Stimulated activated memory B cell treated with anti-CD40 and anti-IgM and Interleukin-4, amounts not matched to agents 10 μg/mL and 1 μg/mL and 100 μg/mL, for 72 hours (primary cell): ENCODE measurements around the gene RPL12.
"Not testable (repeated sequence)": the region's sequence is repeated elsewhere in the genome, so short reads cannot be mapped to it uniquely, and the experiment has no call there.

ENCODE experiments used
- ATAC-seq: fragments of 150-1000 bp; cut with Tn5 transposase; 2 replicates; pipeline ENCODE4 v1.10.0; 2021
- H3K27ac Mint-ChIP-seq: one replicate; pipeline ENCODE4 v1.8.0; 2022; ENCODE audit warnings: mild to moderate bottlenecking, mixed read lengths
- H3K27me3 Mint-ChIP-seq: one replicate; pipeline ENCODE4 v1.8.0; 2022; ENCODE audit warnings: mixed read lengths
- H3K36me3 Mint-ChIP-seq: one replicate; pipeline ENCODE4 v1.8.0; 2022; ENCODE audit warnings: mixed read lengths
- H3K4me1 Mint-ChIP-seq: one replicate; pipeline ENCODE4 v1.8.0; 2022; ENCODE audit warnings: mixed read lengths
- H3K4me3 Mint-ChIP-seq: one replicate; pipeline ENCODE4 v1.8.0; 2022; ENCODE audit warnings: mild to moderate bottlenecking, moderate library complexity, mixed read lengths
- H3K9me3 Mint-ChIP-seq: one replicate; pipeline ENCODE4 v1.8.0; 2022; ENCODE audit warnings: mixed read lengths

RPL12 gene

DNA sequence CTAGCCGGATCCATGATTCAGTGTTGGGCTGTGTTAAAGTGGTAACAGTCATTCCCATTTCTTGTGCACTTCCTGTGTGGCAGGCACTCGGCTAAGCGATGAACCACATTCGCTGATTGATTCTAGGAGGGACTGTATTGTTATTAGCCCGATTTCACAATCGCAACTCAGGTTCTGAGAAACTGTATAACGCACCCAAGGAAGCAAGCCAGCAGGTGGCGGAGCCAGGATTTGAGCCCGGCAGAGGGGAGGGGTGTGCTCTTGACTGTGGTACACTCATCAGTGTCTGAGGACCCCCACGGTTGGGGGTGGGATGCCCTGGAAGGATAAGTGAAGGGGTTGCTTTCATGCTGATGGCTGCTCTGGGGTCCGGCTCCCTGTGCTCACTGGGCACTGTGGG, 34.8 kb upstream of the RPL12 start:
- Mint-ChIP-seq H3K4me3 (no peak overlapping the region), H3K27ac (no peak overlapping the region), H3K4me1 (no peaks in the 10 kb centered on the region), H3K36me3 (peaks cover 64% of the 10 kb centered on the region), H3K27me3 (no peaks in the 10 kb centered on the region), H3K9me3 (no peaks in the 10 kb centered on the region)
- no peak for ATAC-seq

DNA sequence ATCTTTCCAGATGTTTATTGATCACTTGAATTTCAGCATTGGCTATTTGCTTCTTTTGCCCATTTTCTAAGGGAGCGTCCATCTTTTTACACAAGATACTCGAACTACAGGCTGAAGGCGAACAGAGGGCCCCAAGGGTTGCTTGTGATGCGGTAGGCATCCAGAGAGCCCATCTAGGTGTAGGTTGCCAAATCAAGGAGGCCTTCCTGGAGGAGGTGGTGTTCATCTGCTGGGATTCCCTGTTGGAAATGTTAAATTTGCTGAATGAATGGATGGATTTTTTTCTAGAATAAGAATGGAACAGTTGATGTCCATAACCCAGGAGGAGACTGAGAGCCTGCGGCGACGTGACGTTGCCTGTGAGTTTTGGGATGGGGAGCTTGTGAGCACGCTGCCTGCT, 31.5 kb upstream of the RPL12 start:
- peaks cover 64% of the 10 kb centered on the region for H3K36me3 Mint-ChIP-seq
- H3K27me3 Mint-ChIP-seq = no peaks in the 10 kb centered on the region
- H3K4me3 Mint-ChIP-seq = no peak overlapping the region
- ATAC-seq = no peak
- H3K27ac Mint-ChIP-seq = no peak overlapping the region
- H3K9me3 Mint-ChIP-seq = no peaks in the 10 kb centered on the region
- H3K4me1 Mint-ChIP-seq = no peaks in the 10 kb centered on the region

DNA sequence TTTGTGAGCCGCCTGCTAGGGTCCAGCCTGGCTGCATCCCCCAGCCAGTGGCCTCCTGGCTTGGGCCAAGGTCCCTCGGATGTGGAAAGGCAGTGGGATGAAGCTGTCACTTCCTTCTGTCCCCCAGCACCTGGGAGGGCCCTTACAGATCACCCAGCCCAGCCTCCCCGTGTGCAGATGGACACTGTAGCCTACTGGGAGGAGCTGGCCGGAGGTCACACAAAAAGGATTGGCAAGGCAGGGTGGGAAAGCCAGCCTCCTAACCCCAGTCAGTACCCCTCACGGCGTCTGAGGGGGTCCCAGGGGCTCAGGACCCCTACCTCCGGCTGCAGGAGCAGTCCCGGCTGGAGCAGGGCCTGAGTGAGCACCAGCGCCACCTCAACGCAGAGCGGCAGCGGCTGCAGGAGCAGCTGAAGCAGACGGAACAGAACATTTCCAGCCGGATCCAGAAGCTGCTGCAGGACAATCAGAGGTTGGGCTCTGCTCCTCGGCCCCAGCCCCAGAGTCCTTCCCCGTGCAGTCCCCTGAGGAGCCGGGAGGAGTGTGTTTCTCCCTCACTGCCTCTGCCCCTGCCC, 28.4 kb upstream of the RPL12 start:
- no peak overlapping the region for H3K27ac Mint-ChIP-seq
- H3K9me3 Mint-ChIP-seq = no peaks in the 10 kb centered on the region
- no peak overlapping the region for H3K4me3 Mint-ChIP-seq
- no peak for ATAC-seq
- H3K4me1 Mint-ChIP-seq = no peaks in the 10 kb centered on the region
- no peaks in the 10 kb centered on the region for H3K27me3 Mint-ChIP-seq
- H3K36me3 Mint-ChIP-seq = peaks cover 60% of the 10 kb centered on the region

DNA sequence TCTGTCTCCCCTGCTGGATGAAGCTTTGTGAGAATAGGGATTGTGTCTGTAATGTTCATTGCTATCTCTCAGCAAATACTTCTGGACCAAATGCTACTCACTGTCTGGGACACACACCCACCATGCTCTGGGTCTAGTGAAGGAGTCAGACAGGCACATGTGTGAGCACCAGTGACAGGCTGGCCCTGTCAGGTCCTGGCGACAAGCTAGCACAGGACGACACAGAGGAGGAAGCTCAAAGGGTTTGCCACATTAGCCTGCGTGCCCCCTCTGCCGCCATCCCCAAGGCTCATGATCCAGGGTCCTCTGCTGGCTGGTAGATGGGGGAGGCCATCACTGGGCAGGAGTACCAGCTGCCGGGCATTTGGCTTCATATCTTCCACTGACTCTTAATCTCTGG, 23.4 kb upstream of the RPL12 start:
- no peak overlapping the region for H3K4me3 Mint-ChIP-seq
- no peaks in the 10 kb centered on the region for H3K27me3 Mint-ChIP-seq
- no peak for ATAC-seq
- no peaks in the 10 kb centered on the region for H3K9me3 Mint-ChIP-seq
- H3K27ac Mint-ChIP-seq = no peak overlapping the region
- peaks cover 65% of the 10 kb centered on the region for H3K36me3 Mint-ChIP-seq
- no peaks in the 10 kb centered on the region for H3K4me1 Mint-ChIP-seq

DNA sequence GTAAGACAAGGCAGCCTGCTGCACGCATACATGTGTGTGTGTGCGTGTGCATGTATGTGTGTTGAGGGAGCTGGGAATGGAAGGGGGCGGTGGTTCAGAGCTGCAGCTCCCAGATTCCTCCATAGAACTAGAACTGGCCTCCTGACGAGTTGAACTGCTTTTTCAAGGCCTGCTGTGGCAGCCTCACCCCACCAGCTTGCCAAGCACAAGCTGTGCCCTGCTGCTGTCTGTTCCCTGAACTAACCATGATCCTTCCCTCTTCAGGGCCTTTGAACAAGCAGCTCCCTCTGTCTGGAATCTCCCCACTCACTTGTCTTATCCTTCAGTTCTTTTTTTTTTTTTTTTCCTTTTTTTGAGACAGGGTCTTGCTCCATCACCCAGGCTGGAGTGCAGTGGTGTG, 22.7 kb upstream of the RPL12 start:
- Mint-ChIP-seq H3K27ac (no peak overlapping the region), H3K27me3 (no peaks in the 10 kb centered on the region), H3K4me1 (no peaks in the 10 kb centered on the region), H3K36me3 (peaks cover 65% of the 10 kb centered on the region), H3K4me3 (no peak overlapping the region), H3K9me3 (no peaks in the 10 kb centered on the region)
- ATAC-seq = no peak

DNA sequence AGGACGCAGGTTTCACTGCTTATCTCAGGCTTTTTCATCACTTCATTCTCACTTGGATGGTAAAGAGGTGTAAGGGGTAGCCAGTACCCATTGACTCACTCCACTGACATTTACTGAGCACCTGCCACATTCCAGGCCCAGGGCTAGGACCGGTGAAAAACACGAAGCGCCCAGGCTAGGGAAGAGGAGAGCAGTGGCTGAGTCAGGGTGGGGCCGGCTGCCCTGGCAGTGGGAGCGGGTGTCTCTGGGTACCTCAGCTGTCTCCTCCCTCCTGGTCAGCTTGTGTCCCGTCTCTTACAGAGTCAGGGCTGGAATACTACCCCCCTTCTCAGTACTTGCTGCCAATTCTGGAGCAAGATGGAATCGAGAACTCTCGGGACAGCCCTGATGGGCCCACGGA, 22.3 kb upstream of the RPL12 start:
- peaks cover 60% of the 10 kb centered on the region for H3K36me3 Mint-ChIP-seq
- no peak for ATAC-seq
- no peak overlapping the region for H3K27ac Mint-ChIP-seq
- no peak overlapping the region for H3K4me3 Mint-ChIP-seq
- no peaks in the 10 kb centered on the region for H3K9me3 Mint-ChIP-seq
- no peaks in the 10 kb centered on the region for H3K27me3 Mint-ChIP-seq
- H3K4me1 Mint-ChIP-seq = no peaks in the 10 kb centered on the region

DNA sequence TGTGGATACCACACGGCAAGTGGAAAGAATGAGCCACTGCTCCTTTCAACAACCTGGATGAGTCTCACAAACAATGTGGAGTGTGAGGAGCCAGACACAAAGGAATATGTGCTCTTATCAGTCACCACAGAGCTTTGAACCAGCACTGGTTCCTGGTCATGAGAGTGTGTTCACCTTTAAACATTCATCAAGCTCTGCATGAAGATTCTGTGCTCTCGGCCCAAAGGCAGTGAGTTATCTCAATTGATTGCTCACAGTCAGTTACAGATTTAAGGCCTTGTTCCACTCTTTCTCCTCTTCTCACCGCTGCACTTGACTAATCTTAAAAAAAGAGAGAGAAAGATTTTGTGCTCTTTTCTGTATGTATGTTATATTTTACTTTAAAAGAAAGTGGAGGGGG, 19.5 kb upstream of the RPL12 start:
- Mint-ChIP-seq H3K4me1 (no peaks in the 10 kb centered on the region), H3K4me3 (no peak overlapping the region), H3K27ac (no peak overlapping the region), H3K36me3 (peaks cover 65% of the 10 kb centered on the region), H3K9me3 (no peaks in the 10 kb centered on the region), H3K27me3 (no peaks in the 10 kb centered on the region)
- ATAC-seq = no peak

DNA sequence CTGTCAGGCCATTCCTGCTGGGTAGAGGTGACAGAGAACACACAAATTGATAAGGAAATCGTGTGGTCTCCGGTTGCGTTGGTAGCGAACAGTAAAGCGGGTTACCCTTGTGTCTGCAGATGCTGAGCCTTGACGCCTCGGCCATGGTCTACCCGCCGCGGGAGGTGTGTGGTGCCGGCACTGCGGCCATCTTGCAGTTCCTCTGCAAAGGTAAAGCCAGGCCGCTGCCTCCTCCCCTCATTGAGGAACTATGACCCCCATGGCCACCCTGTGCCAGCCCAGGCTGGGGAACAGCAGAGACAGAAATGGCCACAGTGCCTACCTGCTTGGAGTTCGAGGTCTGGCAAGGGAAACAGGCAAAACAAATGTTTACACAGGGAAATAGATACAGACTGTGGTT, 16.4 kb upstream of the RPL12 start:
- no peak for ATAC-seq

DNA sequence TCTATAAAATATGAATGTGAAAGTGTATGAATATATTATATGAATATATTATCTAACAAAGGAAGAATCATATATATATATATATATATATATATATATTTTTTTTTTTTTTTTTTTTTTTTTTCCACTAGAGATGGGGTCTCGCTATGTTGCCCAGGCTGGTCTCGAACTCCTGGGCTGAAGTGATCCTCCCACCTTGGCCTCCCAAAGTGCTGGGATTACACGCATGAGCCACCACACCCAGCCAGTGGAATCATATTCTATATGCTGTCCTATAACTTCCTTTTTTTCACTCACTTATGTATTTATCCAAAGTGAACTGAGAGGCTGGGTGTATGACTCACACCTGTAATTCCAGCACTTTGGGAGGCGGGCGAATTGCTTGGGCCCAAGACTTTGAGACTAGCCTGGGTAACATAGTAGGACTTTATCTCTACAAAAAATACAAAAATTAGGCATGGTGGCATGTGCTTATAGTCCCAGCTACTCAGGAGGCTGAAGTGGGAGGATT, 15.3 kb upstream of the RPL12 start:
- not testable (repeated sequence) for H3K4me1 Mint-ChIP-seq, H3K27ac Mint-ChIP-seq, H3K27me3 Mint-ChIP-seq, H3K4me3 Mint-ChIP-seq, H3K9me3 Mint-ChIP-seq, ATAC-seq
- H3K36me3 Mint-ChIP-seq = peaks cover 68% of the 10 kb centered on the region

More for the DNA sequence above, 16.4 kb upstream of the RPL12 start:
- Mint-ChIP-seq H3K36me3 (peaks cover 58% of the 10 kb centered on the region), H3K27me3 (no peaks in the 10 kb centered on the region), H3K4me3 (no peak overlapping the region), H3K27ac (no peak overlapping the region), H3K9me3 (no peaks in the 10 kb centered on the region), H3K4me1 (no peaks in the 10 kb centered on the region)

DNA sequence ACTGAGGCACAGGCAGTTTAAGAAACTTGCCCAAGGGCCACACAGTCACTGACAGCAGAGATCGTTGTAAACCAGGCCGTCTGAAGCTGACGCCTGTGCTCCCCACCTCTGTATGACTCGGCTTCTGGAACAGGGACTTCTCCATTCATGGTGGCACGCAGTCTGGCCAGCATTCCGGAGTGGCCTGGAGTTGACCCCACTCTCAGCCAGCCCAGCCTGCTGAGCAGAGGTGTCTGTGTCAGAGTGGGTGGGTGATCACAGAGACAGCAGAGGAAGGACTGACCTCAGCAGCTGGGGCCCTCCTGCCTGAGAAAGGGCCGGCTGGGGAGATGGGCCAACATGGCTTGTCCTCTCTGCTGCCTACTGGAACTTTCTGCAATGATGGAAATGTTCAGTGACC, 12.7 kb upstream of the RPL12 start:
- Mint-ChIP-seq H3K9me3 (no peaks in the 10 kb centered on the region), H3K27me3 (no peaks in the 10 kb centered on the region), H3K4me1 (no peaks in the 10 kb centered on the region), H3K27ac (no peak overlapping the region), H3K36me3 (peaks cover 69% of the 10 kb centered on the region), H3K4me3 (no peak overlapping the region)
- ATAC-seq = no peak

DNA sequence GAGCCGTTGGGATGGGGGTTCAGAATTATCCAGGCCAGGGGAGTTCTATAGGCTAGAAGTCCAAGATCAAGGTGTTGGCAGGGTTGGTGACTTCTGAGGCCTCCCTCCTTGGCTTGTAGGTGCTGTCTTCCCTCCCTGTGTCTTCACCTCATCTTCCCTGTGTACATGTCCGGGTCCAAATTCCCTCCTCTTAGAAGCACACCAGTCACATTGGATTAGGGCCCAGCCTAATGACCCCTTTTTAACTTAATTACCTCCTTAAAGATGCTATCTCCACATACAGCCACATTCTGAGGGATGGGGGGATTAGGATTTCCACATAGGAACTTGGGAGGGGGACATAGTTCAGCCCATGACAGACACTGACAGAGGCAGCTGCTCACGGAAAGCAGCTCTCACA, 12.2 kb upstream of the RPL12 start:
- peaks cover 69% of the 10 kb centered on the region for H3K36me3 Mint-ChIP-seq
- H3K27ac Mint-ChIP-seq = no peak overlapping the region
- H3K4me3 Mint-ChIP-seq = no peak overlapping the region
- no peaks in the 10 kb centered on the region for H3K27me3 Mint-ChIP-seq
- H3K9me3 Mint-ChIP-seq = no peaks in the 10 kb centered on the region
- ATAC-seq = no peak
- no peaks in the 10 kb centered on the region for H3K4me1 Mint-ChIP-seq

DNA sequence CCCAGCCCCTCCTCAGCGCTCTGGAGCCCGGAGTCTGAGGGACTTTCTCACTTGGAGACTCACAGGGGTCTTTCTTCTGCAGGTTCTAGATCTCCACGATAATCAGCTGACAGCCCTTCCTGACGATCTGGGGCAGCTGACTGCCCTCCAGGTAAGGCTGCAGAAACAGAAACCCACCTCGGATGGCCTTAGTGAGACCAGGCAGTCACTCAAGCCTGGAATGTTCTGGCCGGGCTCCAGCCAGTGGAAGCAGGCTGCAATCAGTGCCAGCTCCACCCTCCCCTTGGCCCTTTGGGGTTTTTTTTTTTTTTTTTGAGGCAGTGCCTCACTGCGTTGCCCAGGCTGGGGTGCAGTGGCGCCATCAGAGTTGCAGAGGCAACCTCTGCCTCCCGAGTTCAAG, 7.7 kb upstream of the RPL12 start:
- Mint-ChIP-seq H3K4me3 (no peak overlapping the region), H3K4me1 (peaks cover 19% of the 10 kb centered on the region), H3K27me3 (no peaks in the 10 kb centered on the region), H3K9me3 (no peaks in the 10 kb centered on the region), H3K27ac (no peak overlapping the region), H3K36me3 (peaks cover 69% of the 10 kb centered on the region)
- no peak for ATAC-seq

DNA sequence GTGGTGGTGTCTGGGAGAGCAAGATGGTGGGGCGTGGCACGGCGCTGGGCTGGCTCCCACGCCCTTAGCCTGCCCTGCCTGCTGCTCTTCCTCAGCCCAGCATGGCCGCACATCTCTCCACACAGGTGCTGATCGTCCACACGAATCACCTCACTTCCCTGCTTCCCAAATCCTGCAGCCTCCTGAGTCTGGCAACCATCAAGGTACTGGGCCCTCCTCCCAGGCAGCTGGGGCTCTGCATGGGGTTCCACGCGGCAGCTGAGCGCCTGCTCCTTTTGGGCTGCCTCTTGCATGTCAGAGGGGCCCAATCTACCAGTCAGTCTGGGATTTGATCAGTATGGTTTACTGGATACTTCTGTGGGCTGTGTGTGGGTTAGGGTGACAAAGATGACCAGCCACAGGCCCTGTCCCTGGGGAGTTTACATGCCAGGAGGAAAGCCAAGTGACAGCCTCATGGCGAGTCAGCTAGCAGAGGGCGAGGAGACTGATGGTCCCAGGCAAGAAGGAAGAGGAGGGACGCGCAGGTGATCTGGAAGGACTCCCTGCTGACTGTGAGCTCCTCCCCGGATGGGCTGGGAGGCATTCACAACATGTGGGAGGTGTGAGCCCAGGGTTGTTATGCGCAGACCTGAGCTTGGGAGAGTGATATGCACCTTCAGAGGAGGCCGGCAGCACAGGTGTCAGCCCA, 6.1 kb upstream of the RPL12 start:
- H3K36me3 Mint-ChIP-seq = peaks cover 58% of the 10 kb centered on the region
- ATAC-seq = no peak
- no peaks in the 10 kb centered on the region for H3K9me3 Mint-ChIP-seq
- H3K27me3 Mint-ChIP-seq = no peaks in the 10 kb centered on the region
- H3K4me3 Mint-ChIP-seq = no peak overlapping the region
- H3K4me1 Mint-ChIP-seq = peaks cover 28% of the 10 kb centered on the region
- H3K27ac Mint-ChIP-seq = no peak overlapping the region

DNA sequence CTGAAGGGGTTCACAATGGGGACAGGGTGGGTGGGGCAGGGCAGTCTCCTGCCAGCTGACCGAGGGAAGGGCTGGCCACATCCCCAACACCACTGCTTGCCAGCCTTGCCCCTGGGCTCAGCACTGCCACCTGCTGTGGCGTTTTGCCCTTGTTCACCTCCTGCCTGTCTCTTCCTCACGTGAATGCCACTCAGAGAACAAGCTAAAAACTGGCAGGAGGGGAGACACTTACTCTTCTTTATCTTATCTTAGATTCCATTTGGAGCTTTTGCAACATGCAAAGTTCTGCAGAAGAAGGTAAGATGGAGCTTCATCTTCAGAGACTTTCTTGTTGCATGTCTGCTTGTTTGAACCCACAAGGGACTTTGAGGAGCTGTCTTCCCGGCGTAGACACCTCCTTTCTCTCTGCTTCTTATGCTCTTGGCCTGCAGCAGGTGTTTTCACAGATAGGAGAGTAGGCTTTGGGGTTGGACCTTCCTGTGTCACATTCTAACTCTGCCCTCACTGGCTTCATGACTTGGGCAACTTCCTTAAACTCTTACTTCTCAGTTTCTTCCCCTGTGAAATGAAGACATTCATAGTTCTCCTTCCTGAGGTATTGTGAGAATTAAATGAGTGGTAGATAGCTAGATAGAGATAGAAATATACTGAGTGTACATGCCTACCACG, 4.3 kb upstream of the RPL12 start:
- ATAC-seq = peak; percentile 31
- peaks cover 40% of the 10 kb centered on the region for H3K4me1 Mint-ChIP-seq
- H3K9me3 Mint-ChIP-seq = no peaks in the 10 kb centered on the region
- H3K36me3 Mint-ChIP-seq = peaks cover 45% of the 10 kb centered on the region
- no peaks in the 10 kb centered on the region for H3K27me3 Mint-ChIP-seq
- H3K27ac Mint-ChIP-seq = peak overlapping the region; percentile 83
- peak overlapping the region; percentile 47 for H3K4me3 Mint-ChIP-seq

DNA sequence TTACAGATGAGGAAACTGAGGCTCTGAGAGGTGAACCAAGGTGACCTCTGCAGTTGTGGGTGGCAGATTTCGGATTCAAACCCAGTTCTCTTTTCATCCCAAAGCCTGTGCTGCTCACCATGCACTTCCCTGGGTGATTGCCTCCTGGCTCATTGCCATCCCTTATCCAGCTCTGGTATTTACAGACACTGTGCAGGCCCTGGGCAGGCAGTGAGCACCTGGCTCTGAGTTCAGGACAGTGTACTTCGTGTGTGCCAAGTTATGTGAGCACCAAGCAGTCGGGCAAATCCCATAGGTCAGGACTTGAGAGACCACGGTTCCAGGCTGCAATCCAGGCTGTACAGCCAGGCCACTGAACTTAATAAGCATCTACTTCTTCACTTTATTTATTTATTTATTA, 1.5 kb upstream of the RPL12 start:
- no peaks in the 10 kb centered on the region for H3K27me3 Mint-ChIP-seq
- peak overlapping the region; percentile 89 for H3K27ac Mint-ChIP-seq
- H3K36me3 Mint-ChIP-seq = peaks cover 60% of the 10 kb centered on the region
- H3K4me3 Mint-ChIP-seq = peak overlapping the region; percentile 84
- H3K9me3 Mint-ChIP-seq = no peaks in the 10 kb centered on the region
- H3K4me1 Mint-ChIP-seq = peaks cover 61% of the 10 kb centered on the region
- no peak for ATAC-seq
